HepG2 (cell line): ENCODE measurements around the gene ATL2. TPM values are rescaled to one million over a fixed set of nuclear protein-coding genes. Genes with fewer than 3 reads are reported as not detected.

Source experiments
- MAFG ChIP-seq: sonication (generic); formaldehyde crosslinking; IDR thresholded peaks from 2 replicates; pipeline ENCODE4 v1.5.1; 2020; ENCODE audit warnings: mild to moderate bottlenecking, missing genetic modification reagents
- PPARG ChIP-seq: conservative IDR thresholded peaks from 2 replicates; pipeline ENCODE4 v1.6.1; 2016; ENCODE audit warnings: missing biosample characterization, missing genetic modification reagents
- RNF2 ChIP-seq: fragments of 450-650 bp; conservative IDR thresholded peaks from 2 replicates; pipeline ENCODE4 v1.6.1; 2016; ENCODE audit warnings: low read depth
- ZFP82 ChIP-seq: sonication (generic); formaldehyde crosslinking; IDR thresholded peaks from 2 replicates; pipeline ENCODE4 v1.5.1; 2020; ENCODE audit warnings: mild to moderate bottlenecking, missing genetic modification reagents, borderline replicate concordance
- ZNF138 ChIP-seq: sonication (generic); formaldehyde crosslinking; IDR thresholded peaks from 2 replicates; pipeline ENCODE4 v1.5.0; 2020; ENCODE audit warnings: mild to moderate bottlenecking, low read depth, missing genetic modification reagents
- ZNF234 ChIP-seq: sonication (generic); formaldehyde crosslinking; conservative IDR thresholded peaks from 2 replicates; pipeline ENCODE4 v1.5.1; 2020; ENCODE audit warnings: mild to moderate bottlenecking, missing genetic modification reagents
- ZNF264 ChIP-seq: sonication (generic); formaldehyde crosslinking; IDR thresholded peaks from 2 replicates; pipeline ENCODE4 v1.4.0; 2020; ENCODE audit warnings: missing genetic modification reagents
- ZNF333 ChIP-seq: sonication (generic); formaldehyde crosslinking; IDR thresholded peaks from 2 replicates; pipeline ENCODE4 v1.4.0; 2020; ENCODE audit warnings: mild to moderate bottlenecking, missing genetic modification reagents, borderline replicate concordance
- ZNF629 ChIP-seq: sonication (generic); formaldehyde crosslinking; conservative IDR thresholded peaks from 2 replicates; pipeline ENCODE4 v1.5.0; 2020; ENCODE audit warnings: missing genetic modification reagents
- ZNF746 ChIP-seq: sonication (generic); formaldehyde crosslinking; IDR thresholded peaks from 2 replicates; pipeline ENCODE4 v1.8.0; 2022; ENCODE audit warnings: mild to moderate bottlenecking, missing genetic modification reagents
- ZSCAN30 ChIP-seq: sonication (generic); formaldehyde crosslinking; IDR thresholded peaks from 2 replicates; pipeline ENCODE4 v1.5.0; 2020; ENCODE audit warnings: mild to moderate bottlenecking, missing genetic modification reagents
- polyA plus RNA-seq, 8 experiments: library from polyadenylated mRNA; depleted of rRNA in 3 of 8; stranded (reverse) in 7 of 8; unstranded in 1 of 8; fragments of >200 nt; fragmentation: Illumina TruSeq in 4 of 8; extraction: Trizol in 4 of 8; gene quantifications; 2 replicates each; pipeline versions ENCODE4 v1.2.1 to v1.2.3, GENCODE V29; 2011 to 2016; ENCODE audit warnings: low read depth in 4 of 8, missing spikeins in 1 of 8, mixed read lengths in 1 of 8; ENCODE audit not compliant: insufficient read depth in 1 of 8
- total RNA-seq, 5 experiments: library from RNA; depleted of rRNA; stranded (reverse); fragments of >200 nt; fragmentation: Illumina TruSeq; extraction: Trizol; gene quantifications; 2 replicates each; pipeline ENCODE4 v1.2.3, GENCODE V29; 2016; ENCODE audit warnings: low read depth in 1 of 5
- TF ChIP-seq, protein P1 (sequence below): IDR thresholded peaks from 2 replicates; pipeline ENCODE4 v1.6.1; 2016
- TF ChIP-seq, protein P2 (sequence below): sonication (generic); formaldehyde crosslinking; conservative IDR thresholded peaks from 2 replicates; pipeline ENCODE4 v1.8.1; 2023; ENCODE audit warnings: missing genetic modification reagents
- TF ChIP-seq, protein P3 (sequence below): sonication (generic); formaldehyde crosslinking; IDR thresholded peaks from 2 replicates; pipeline ENCODE4 v1.8.0; 2022; ENCODE audit warnings: low read depth, missing genetic modification reagents
- TF ChIP-seq, protein P4 (sequence below): IDR thresholded peaks from 2 replicates; pipeline ENCODE4 v1.6.1; 2016; ENCODE audit warnings: mild to moderate bottlenecking

ATL2 gene
- total and polyA plus RNA-seq, 2 of the 13 experiments (the other 11 are each of a cell fraction or from before 2014, with no cell fraction given), result 56.5 to 119 TPM

DNA sequence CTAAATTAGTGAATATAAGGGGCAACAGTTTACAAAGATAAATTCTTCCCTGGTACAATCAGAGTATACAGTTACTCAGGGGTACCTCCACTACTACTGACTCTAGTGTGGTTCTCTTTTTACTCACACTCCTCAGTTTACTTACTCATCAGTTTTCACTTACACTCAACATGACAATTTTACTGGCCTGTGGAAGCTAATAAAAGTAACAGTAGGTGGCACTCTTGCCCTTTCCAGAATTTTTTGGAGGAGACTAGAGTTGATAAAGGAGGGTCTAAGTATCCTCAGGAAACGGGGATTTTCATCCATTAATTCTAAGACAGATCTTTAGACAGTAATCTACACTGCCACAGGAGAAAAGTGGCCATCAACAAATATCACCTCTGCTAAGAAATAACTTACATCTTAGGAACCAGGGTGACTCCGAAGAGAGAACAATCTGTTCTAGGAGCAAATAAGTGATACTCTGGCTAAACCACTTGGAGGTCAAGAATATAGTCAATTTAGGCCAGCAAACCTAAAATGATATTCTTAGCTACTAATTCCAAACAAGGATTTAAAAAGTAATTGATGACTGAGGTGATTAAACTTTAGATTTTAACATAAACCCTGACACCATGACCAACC lies 61.3 kb downstream of the ATL2 start (continued):
- TF ChIP-seq ZNF264, result no peak
- no peak for TF ChIP-seq ZNF333 (CRISPR knock-in tag)
- TF ChIP-seq, protein P1, sequence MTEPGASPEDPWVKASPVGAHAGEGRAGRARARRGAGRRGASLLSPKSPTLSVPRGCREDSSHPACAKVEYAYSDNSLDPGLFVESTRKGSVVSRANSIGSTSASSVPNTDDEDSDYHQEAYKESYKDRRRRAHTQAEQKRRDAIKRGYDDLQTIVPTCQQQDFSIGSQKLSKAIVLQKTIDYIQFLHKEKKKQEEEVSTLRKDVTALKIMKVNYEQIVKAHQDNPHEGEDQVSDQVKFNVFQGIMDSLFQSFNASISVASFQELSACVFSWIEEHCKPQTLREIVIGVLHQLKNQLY (CRISPR knock-in tag), result no peak
- TF ChIP-seq, protein P2, sequence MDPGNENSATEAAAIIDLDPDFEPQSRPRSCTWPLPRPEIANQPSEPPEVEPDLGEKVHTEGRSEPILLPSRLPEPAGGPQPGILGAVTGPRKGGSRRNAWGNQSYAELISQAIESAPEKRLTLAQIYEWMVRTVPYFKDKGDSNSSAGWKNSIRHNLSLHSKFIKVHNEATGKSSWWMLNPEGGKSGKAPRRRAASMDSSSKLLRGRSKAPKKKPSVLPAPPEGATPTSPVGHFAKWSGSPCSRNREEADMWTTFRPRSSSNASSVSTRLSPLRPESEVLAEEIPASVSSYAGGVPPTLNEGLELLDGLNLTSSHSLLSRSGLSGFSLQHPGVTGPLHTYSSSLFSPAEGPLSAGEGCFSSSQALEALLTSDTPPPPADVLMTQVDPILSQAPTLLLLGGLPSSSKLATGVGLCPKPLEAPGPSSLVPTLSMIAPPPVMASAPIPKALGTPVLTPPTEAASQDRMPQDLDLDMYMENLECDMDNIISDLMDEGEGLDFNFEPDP (CRISPR knock-in tag), result no peak
- TF ChIP-seq ZFP82 (CRISPR knock-in tag), result no peak
- TF ChIP-seq RNF2, result no peak
- no peak for TF ChIP-seq PPARG (CRISPR knock-in tag)
- no peak for TF ChIP-seq ZNF629 (CRISPR knock-in tag)
- TF ChIP-seq ZNF138 (CRISPR knock-in tag), result no peak
- TF ChIP-seq, protein P3, sequence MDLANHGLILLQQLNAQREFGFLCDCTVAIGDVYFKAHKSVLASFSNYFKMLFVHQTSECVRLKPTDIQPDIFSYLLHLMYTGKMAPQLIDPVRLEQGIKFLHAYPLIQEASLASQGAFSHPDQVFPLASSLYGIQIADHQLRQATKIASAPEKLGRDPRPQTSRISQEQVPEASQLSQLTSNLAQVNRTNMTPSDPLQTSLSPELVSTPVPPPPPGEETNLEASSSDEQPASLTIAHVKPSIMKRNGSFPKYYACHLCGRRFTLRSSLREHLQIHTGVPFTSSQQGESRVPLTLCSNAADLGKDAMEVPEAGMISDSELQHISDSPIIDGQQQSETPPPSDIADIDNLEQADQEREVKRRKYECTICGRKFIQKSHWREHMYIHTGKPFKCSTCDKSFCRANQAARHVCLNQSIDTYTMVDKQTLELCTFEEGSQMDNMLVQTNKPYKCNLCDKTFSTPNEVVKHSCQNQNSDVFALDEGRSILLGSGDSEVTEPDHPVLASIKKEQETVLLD (CRISPR knock-in tag), result no peak
- no peak for TF ChIP-seq MAFG
- TF ChIP-seq, protein P4, sequence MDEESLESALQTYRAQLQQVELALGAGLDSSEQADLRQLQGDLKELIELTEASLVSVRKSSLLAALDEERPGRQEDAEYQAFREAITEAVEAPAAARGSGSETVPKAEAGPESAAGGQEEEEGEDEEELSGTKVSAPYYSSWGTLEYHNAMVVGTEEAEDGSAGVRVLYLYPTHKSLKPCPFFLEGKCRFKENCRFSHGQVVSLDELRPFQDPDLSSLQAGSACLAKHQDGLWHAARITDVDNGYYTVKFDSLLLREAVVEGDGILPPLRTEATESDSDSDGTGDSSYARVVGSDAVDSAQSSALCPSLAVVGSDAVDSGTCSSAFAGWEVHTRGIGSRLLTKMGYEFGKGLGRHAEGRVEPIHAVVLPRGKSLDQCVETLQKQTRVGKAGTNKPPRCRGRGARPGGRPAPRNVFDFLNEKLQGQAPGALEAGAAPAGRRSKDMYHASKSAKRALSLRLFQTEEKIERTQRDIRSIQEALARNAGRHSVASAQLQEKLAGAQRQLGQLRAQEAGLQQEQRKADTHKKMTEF (CRISPR knock-in tag), result peak; percentile 17; the same call in 1 of the 2 replicates
- TF ChIP-seq ZNF746 (CRISPR knock-in tag), result no peak
- 0 out of 2 replicates have a peak, but pooled peaks have one; percentile 44 for TF ChIP-seq ZSCAN30 (CRISPR knock-in tag)
- no peak for TF ChIP-seq ZNF234 (CRISPR knock-in tag)
